K562 (cell line): ENCODE results near the gene CFAP126. TPM values are rescaled to one million over a fixed set of nuclear protein-coding genes. Genes with fewer than 3 reads are reported as not detected.

ENCODE experiments used
- polyA plus RNA-seq, 8 experiments: library from polyadenylated mRNA; depleted of rRNA in 4 of 8; stranded (reverse) in 5 of 8; unstranded in 3 of 8; fragments of >200 nt; fragmentation: Nextera tagmentation in 2 of 8; fragmentation: Illumina TruSeq in 1 of 8; extraction: Ambion mirVana in 2 of 8; extraction: Trizol in 1 of 8; gene quantifications; 2 replicates each; pipeline versions ENCODE4 v1.2.1 to v1.2.3, GENCODE V29; 2011 to 2014; ENCODE audit warnings: inconsistent platforms in 1 of 8, missing spikeins in 1 of 8
- small RNA-seq: library from RNA; depleted of rRNA; stranded (forward); fragments of <200 nt; gene quantifications from one replicate; pipeline ENCODE3, GENCODE V24; 2014
- total RNA-seq, 7 experiments: library from RNA; depleted of rRNA in 6 of 7; stranded (reverse); fragments of >200 nt in 6 of 7; fragmentation: Illumina TruSeq in 2 of 7; extraction: Trizol in 2 of 7; gene quantifications; 2 replicates each; pipeline versions ENCODE4 v1.2.1 to v1.2.3, GENCODE V29; 2011 to 2021; ENCODE audit warnings: low replicate concordance in 1 of 7

Gene CFAP126
- total and polyA plus RNA-seq, 9 of the 15 experiments (the other 6 are each of a cell fraction or from before 2014, with no cell fraction given): not detected

Small RNA genes lying within 50 kb of the gene (small RNA-seq; reads per million reads assigned to genes)
- gene AL592295.2: not detected
- gene RNU6-481P: not detected

Other genes starting within 250 kb of the CFAP126 start
Only the 7 nearest of the 19 such genes appear.
- gene APOA2, start 144.2 kb downstream of the CFAP126 start, total RNA-seq (2014; rRNA removed): 0.41 TPM in 1 of 2 replicates, not detected in the other
- gene APOA2, start 144.2 kb downstream of the CFAP126 start, total RNA-seq (2014; rRNA removed; fragmentation: Illumina TruSeq; extraction: Trizol): not detected in 2 replicates
- 0.54 TPM in 1 of 2 replicates, not detected in the other for gene APOA2, start 144.2 kb downstream of the CFAP126 start, total RNA-seq (2015; rRNA removed; fragmentation: Illumina TruSeq; extraction: Trizol)
- gene APOA2, start 144.2 kb downstream of the CFAP126 start, total RNA-seq (2021): 0.64 and 2.6 TPM in 2 replicates
- gene APOA2, start 144.2 kb downstream of the CFAP126 start, polyA plus RNA-seq (2011; rRNA removed): 0.50 TPM in 1 of 2 replicates, not detected in the other
- gene APOA2, start 144.2 kb downstream of the CFAP126 start, polyA plus RNA-seq (2014; fragmentation: Illumina TruSeq; extraction: Trizol): 1.1 TPM in 1 of 2 replicates, not detected in the other
- gene APOA2, start 144.2 kb downstream of the CFAP126 start, polyA plus RNA-seq (2014; fragmentation: Nextera tagmentation; extraction: Ambion mirVana): 1 to 10 TPM in 1 of 2 experiments, under 1 TPM in 1; 0.93 to 1.6 TPM
- not detected in 2 replicates for gene APOA2, start 144.2 kb downstream of the CFAP126 start, polyA plus RNA-seq (2014; rRNA removed)
- 21.9 and 27.6 TPM in 2 replicates for gene TOMM40L, start 141.8 kb downstream of the CFAP126 start, total RNA-seq (2014; rRNA removed)
- gene TOMM40L, start 141.8 kb downstream of the CFAP126 start, total RNA-seq (2014; rRNA removed; fragmentation: Illumina TruSeq; extraction: Trizol): 27.7 and 29.2 TPM in 2 replicates
- 24.2 and 25.2 TPM in 2 replicates for gene TOMM40L, start 141.8 kb downstream of the CFAP126 start, total RNA-seq (2015; rRNA removed; fragmentation: Illumina TruSeq; extraction: Trizol)
- gene TOMM40L, start 141.8 kb downstream of the CFAP126 start, total RNA-seq (2021): 27.4 and 27.7 TPM in 2 replicates
- 18.9 and 20.2 TPM in 2 replicates for gene TOMM40L, start 141.8 kb downstream of the CFAP126 start, polyA plus RNA-seq (2011; rRNA removed)
- 33.4 and 33.6 TPM in 2 replicates for gene TOMM40L, start 141.8 kb downstream of the CFAP126 start, polyA plus RNA-seq (2014; fragmentation: Illumina TruSeq; extraction: Trizol)
- 10 to 100 TPM in 1 of 2 experiments, 1 to 10 TPM in 1; 9.6 to 12.9 TPM for gene TOMM40L, start 141.8 kb downstream of the CFAP126 start, polyA plus RNA-seq (2014; fragmentation: Nextera tagmentation; extraction: Ambion mirVana)
- 27.5 and 34.9 TPM in 2 replicates for gene TOMM40L, start 141.8 kb downstream of the CFAP126 start, polyA plus RNA-seq (2014; rRNA removed)
- gene NR1I3, start 129.7 kb downstream of the CFAP126 start, total RNA-seq (2014; rRNA removed): not detected in 2 replicates
- gene NR1I3, start 129.7 kb downstream of the CFAP126 start, total RNA-seq (2014; rRNA removed; fragmentation: Illumina TruSeq; extraction: Trizol): not detected in 2 replicates
- not detected in 2 replicates for gene NR1I3, start 129.7 kb downstream of the CFAP126 start, total RNA-seq (2015; rRNA removed; fragmentation: Illumina TruSeq; extraction: Trizol)
- gene NR1I3, start 129.7 kb downstream of the CFAP126 start, total RNA-seq (2021): not detected in 2 replicates
- gene NR1I3, start 129.7 kb downstream of the CFAP126 start, polyA plus RNA-seq (2011; rRNA removed): not detected in 2 replicates
- gene NR1I3, start 129.7 kb downstream of the CFAP126 start, polyA plus RNA-seq (2014; fragmentation: Illumina TruSeq; extraction: Trizol): not detected in 2 replicates
- gene NR1I3, start 129.7 kb downstream of the CFAP126 start, polyA plus RNA-seq (2014; fragmentation: Nextera tagmentation; extraction: Ambion mirVana): under 1 TPM in 1 of 2 experiments, not detected in 1; 0.11 TPM
- not detected in 2 replicates for gene NR1I3, start 129.7 kb downstream of the CFAP126 start, polyA plus RNA-seq (2014; rRNA removed)
- gene PCP4L1, start 109.1 kb downstream of the CFAP126 start, total RNA-seq (2014; rRNA removed): not detected in 2 replicates
- gene PCP4L1, start 109.1 kb downstream of the CFAP126 start, total RNA-seq (2014; rRNA removed; fragmentation: Illumina TruSeq; extraction: Trizol): not detected in 2 replicates
- not detected in 2 replicates for gene PCP4L1, start 109.1 kb downstream of the CFAP126 start, total RNA-seq (2015; rRNA removed; fragmentation: Illumina TruSeq; extraction: Trizol)
- gene PCP4L1, start 109.1 kb downstream of the CFAP126 start, total RNA-seq (2021): not detected in 2 replicates
- gene PCP4L1, start 109.1 kb downstream of the CFAP126 start, polyA plus RNA-seq (2011; rRNA removed): not detected in 2 replicates
- gene PCP4L1, start 109.1 kb downstream of the CFAP126 start, polyA plus RNA-seq (2014; fragmentation: Illumina TruSeq; extraction: Trizol): not detected in 2 replicates
- not detected for gene PCP4L1, start 109.1 kb downstream of the CFAP126 start, polyA plus RNA-seq (2014; fragmentation: Nextera tagmentation; extraction: Ambion mirVana)
- gene PCP4L1, start 109.1 kb downstream of the CFAP126 start, polyA plus RNA-seq (2014; rRNA removed): not detected in 2 replicates
- 13.5 and 19.0 TPM in 2 replicates for gene MPZ, start 57.9 kb downstream of the CFAP126 start, total RNA-seq (2014; rRNA removed)
- gene MPZ, start 57.9 kb downstream of the CFAP126 start, total RNA-seq (2014; rRNA removed; fragmentation: Illumina TruSeq; extraction: Trizol): 10.2 and 10.4 TPM in 2 replicates
- 10.2 and 10.3 TPM in 2 replicates for gene MPZ, start 57.9 kb downstream of the CFAP126 start, total RNA-seq (2015; rRNA removed; fragmentation: Illumina TruSeq; extraction: Trizol)
- gene MPZ, start 57.9 kb downstream of the CFAP126 start, total RNA-seq (2021): 11.4 and 15.3 TPM in 2 replicates
- 10.5 and 10.9 TPM in 2 replicates for gene MPZ, start 57.9 kb downstream of the CFAP126 start, polyA plus RNA-seq (2011; rRNA removed)
- gene MPZ, start 57.9 kb downstream of the CFAP126 start, polyA plus RNA-seq (2014; fragmentation: Illumina TruSeq; extraction: Trizol): 14.7 and 17.5 TPM in 2 replicates
- under 1 TPM; 0.22 to 0.31 TPM for gene MPZ, start 57.9 kb downstream of the CFAP126 start, polyA plus RNA-seq (2014; fragmentation: Nextera tagmentation; extraction: Ambion mirVana)
- gene MPZ, start 57.9 kb downstream of the CFAP126 start, polyA plus RNA-seq (2014; rRNA removed): 15.7 and 16.6 TPM in 2 replicates
- 7.7 and 13.7 TPM in 2 replicates for gene SDHC, start 53.5 kb downstream of the CFAP126 start, total RNA-seq (2014; rRNA removed)
- gene SDHC, start 53.5 kb downstream of the CFAP126 start, total RNA-seq (2014; rRNA removed; fragmentation: Illumina TruSeq; extraction: Trizol): 74.8 and 87.4 TPM in 2 replicates
- 54.2 and 55.0 TPM in 2 replicates for gene SDHC, start 53.5 kb downstream of the CFAP126 start, total RNA-seq (2015; rRNA removed; fragmentation: Illumina TruSeq; extraction: Trizol)
- gene SDHC, start 53.5 kb downstream of the CFAP126 start, total RNA-seq (2021): 161 and 178 TPM in 2 replicates
- gene SDHC, start 53.5 kb downstream of the CFAP126 start, polyA plus RNA-seq (2011; rRNA removed): 273 and 309 TPM in 2 replicates
- gene SDHC, start 53.5 kb downstream of the CFAP126 start, polyA plus RNA-seq (2014; fragmentation: Illumina TruSeq; extraction: Trizol): 249 and 293 TPM in 2 replicates
- 100 to 1,000 TPM in 1 of 2 experiments, 10 to 100 TPM in 1; 99.8 to 198 TPM for gene SDHC, start 53.5 kb downstream of the CFAP126 start, polyA plus RNA-seq (2014; fragmentation: Nextera tagmentation; extraction: Ambion mirVana)
- gene SDHC, start 53.5 kb downstream of the CFAP126 start, polyA plus RNA-seq (2014; rRNA removed): 174 and 184 TPM in 2 replicates
- gene FCGR2A, start 137.6 kb upstream of the CFAP126 start, total RNA-seq (2014; rRNA removed): 101 and 112 TPM in 2 replicates
- 113 and 127 TPM in 2 replicates for gene FCGR2A, start 137.6 kb upstream of the CFAP126 start, total RNA-seq (2014; rRNA removed; fragmentation: Illumina TruSeq; extraction: Trizol)
- 117 and 130 TPM in 2 replicates for gene FCGR2A, start 137.6 kb upstream of the CFAP126 start, total RNA-seq (2015; rRNA removed; fragmentation: Illumina TruSeq; extraction: Trizol)
- 84.4 and 97.8 TPM in 2 replicates for gene FCGR2A, start 137.6 kb upstream of the CFAP126 start, total RNA-seq (2021)
- 373 and 504 TPM in 2 replicates for gene FCGR2A, start 137.6 kb upstream of the CFAP126 start, polyA plus RNA-seq (2011; rRNA removed)
- 147 and 151 TPM in 2 replicates for gene FCGR2A, start 137.6 kb upstream of the CFAP126 start, polyA plus RNA-seq (2014; fragmentation: Illumina TruSeq; extraction: Trizol)
- 100 to 1,000 TPM in 1 of 2 experiments, 10 to 100 TPM in 1; 80.0 to 112 TPM for gene FCGR2A, start 137.6 kb upstream of the CFAP126 start, polyA plus RNA-seq (2014; fragmentation: Nextera tagmentation; extraction: Ambion mirVana)
- gene FCGR2A, start 137.6 kb upstream of the CFAP126 start, polyA plus RNA-seq (2014; rRNA removed): 124 and 132 TPM in 2 replicates